GM18517 (cell line): ENCODE measurements around the gene TAF11L13.
"Not testable (repeated sequence)": the region's sequence is repeated elsewhere in the genome, so short reads cannot be mapped to it uniquely, and the experiment has no call there.

Experiments used
- ATAC-seq: cut with Tn5 transposase; IDR thresholded peaks from one replicate; pipeline ENCODE4 v1.9.1; 2021; ENCODE audit warnings: mild to moderate bottlenecking, moderate library complexity; ENCODE audit not compliant: unreplicated experiment

TAF11L13 gene

GRCh38 chr5:17631788-17632187 is at the start of gene TAF11L13:
Gene TAF11L13, plus strand, starts transcription at chr5:17632088.
- ATAC-seq, result not testable (repeated sequence)

- ATAC-seq, result not testable (repeated sequence)
These were observed 46.2 kb upstream of the TAF11L13 start, which contains the start of gene TAF11L7 for GRCh38 chr5:17585658-17586057. Gene TAF11L7, minus strand, starts transcription at chr5:17585758.

- ATAC-seq, result not testable (repeated sequence)
These were observed 41.0 kb upstream of the TAF11L13 start, which contains the start of gene TAF11L8 for GRCh38 chr5:17590860-17591259. Gene TAF11L8, minus strand, starts transcription at chr5:17590960.

GRCh38 chr5:17594255-17594654 is 37.6 kb upstream of the TAF11L13 start, which contains the start of gene TAF11L9:
Gene TAF11L9, minus strand, starts transcription at chr5:17594394.
- not testable (repeated sequence) for ATAC-seq

- not testable (repeated sequence) for ATAC-seq
These were observed 34.2 kb upstream of the TAF11L13 start, which contains the start of gene TAF11L10 for GRCh38 chr5:17597728-17598127. Gene TAF11L10, minus strand, starts transcription at chr5:17597828.

- ATAC-seq, result not testable (repeated sequence)
These were observed 28.0 kb upstream of the TAF11L13 start, which contains the start of gene TAF11L11 for GRCh38 chr5:17603880-17604279. Gene TAF11L11, plus strand, starts transcription at chr5:17604183.

GRCh38 chr5:17604951-17605350 is 26.9 kb upstream of the TAF11L13 start:
- no peak for ATAC-seq

GRCh38 chr5:17607461-17607860 is 24.4 kb upstream of the TAF11L13 start:
- ATAC-seq, result not testable (repeated sequence)

- ATAC-seq, result not testable (repeated sequence)
These were observed 21.8 kb upstream of the TAF11L13 start, which contains the start of gene TAF11L12 for GRCh38 chr5:17610092-17610491. Gene TAF11L12, plus strand, starts transcription at chr5:17610392.

- ATAC-seq, result no peak
These were observed 16.8 kb upstream of the TAF11L13 start for GRCh38 chr5:17614872-17615605.

- no peak for ATAC-seq
These were observed 12.5 kb upstream of the TAF11L13 start for GRCh38 chr5:17619354-17619753.

- ATAC-seq, result no peak
These were observed 11.3 kb upstream of the TAF11L13 start for GRCh38 chr5:17620627-17621026.

- ATAC-seq, result no peak
These were observed 6.2 kb upstream of the TAF11L13 start for GRCh38 chr5:17625686-17626085.

- no peak for ATAC-seq
These were observed 2.3 kb downstream of the TAF11L13 start, which contains the start of gene TAF11L14 for GRCh38 chr5:17634160-17634559. Gene TAF11L14, plus strand, starts transcription at chr5:17634460.

- ATAC-seq, result not testable (repeated sequence)
These were observed 17.3 kb downstream of the TAF11L13 start for GRCh38 chr5:17649232-17649631.

- not testable (repeated sequence) for ATAC-seq
These were observed 23.4 kb downstream of the TAF11L13 start for GRCh38 chr5:17655201-17655759.

GRCh38 chr5:17655921-17656320 is 24.0 kb downstream of the TAF11L13 start:
- ATAC-seq, result no peak

GRCh38 chr5:17663182-17663581 is 31.3 kb downstream of the TAF11L13 start:
- ATAC-seq, result no peak

- ATAC-seq, result no peak
These were observed 33.9 kb downstream of the TAF11L13 start for GRCh38 chr5:17665836-17666235.

- no peak for ATAC-seq
These were observed 34.9 kb downstream of the TAF11L13 start for GRCh38 chr5:17666726-17667235.

GRCh38 chr5:17670353-17670752 is 38.5 kb downstream of the TAF11L13 start:
- no peak for ATAC-seq
